GM21619 (cell line): ENCODE measurements around the gene CCNYL1.

ENCODE experiments used
- ATAC-seq: cut with Tn5 transposase; IDR thresholded peaks from one replicate; pipeline ENCODE4 v1.9.1; 2021; ENCODE audit not compliant: unreplicated experiment

Gene CCNYL1

DNA sequence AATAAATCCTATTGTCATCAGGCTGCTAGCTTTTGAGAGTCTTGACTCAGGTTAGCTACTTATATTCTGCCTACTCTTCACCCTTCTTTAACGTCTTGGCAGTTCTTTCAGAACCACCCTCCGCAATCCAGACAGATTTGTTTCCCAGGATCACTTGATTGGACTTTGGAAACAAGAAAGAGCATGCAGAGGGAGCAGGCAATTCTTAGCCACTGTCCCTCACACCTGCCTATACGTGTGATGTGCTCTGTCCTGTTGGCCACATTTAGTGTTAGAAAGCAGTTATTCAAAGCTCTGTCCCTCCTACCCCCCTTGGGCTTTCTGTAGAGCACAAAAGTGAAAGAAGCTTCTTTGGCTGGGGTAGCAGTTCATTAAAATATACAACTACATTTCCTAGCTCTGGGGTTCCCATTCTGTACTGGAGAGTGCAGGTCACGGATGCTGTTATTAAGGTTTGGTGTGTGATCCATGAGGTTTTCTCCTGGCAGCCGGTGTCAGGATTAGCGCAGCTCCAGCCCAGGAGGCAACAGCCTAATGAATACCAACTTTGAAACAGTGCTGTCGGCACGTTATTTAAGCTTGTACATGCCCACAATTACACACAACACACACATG is 52.0 kb downstream of the CCNYL1 start:
- ATAC-seq: no peak

DNA sequence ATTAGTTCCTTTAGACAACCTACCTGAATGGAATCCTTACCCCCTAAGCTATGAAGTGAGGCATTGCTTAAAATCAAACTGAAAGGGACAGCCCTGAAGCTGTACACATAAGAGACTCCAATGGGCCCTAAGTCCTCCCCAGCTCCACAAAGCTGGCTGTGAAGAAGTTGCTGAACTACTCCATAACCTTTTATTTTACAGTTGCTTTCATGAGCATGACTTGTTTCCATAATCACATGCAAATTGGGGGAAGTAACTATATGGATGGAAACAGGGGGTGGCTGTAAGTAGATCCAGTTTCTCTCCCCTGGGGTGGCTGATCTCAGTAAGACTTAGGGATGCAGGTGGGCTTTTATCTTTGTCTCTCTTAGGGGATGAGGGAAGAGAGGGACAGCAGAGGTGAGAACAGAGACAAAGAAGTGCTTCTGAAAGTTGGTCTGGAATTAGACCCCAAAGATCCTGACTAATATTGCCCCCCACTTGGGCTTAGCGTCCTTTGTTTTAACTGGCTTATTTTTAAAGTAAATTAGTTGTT is 52.7 kb downstream of the CCNYL1 start:
- ATAC-seq: no peak

DNA sequence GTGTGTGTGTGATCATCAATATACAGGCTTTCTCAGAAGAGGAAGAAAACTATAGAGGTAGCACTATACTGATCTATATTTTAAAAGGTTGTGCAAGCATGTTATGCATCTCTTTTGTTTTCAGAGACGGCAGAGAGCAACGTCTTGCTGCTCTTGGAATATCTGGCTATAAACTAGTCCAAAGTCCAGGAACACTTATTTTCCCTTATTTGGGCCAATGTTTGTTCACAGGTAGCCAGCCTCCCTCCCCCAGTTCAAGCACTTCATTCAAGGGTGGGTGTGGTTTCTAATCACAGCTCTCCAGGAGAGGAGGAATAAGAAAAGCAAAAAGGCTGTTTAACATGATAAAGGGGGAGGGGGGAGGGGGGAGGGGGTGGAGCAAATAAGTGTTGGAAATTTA is 54.1 kb downstream of the CCNYL1 start:
- ATAC-seq: no peak

DNA sequence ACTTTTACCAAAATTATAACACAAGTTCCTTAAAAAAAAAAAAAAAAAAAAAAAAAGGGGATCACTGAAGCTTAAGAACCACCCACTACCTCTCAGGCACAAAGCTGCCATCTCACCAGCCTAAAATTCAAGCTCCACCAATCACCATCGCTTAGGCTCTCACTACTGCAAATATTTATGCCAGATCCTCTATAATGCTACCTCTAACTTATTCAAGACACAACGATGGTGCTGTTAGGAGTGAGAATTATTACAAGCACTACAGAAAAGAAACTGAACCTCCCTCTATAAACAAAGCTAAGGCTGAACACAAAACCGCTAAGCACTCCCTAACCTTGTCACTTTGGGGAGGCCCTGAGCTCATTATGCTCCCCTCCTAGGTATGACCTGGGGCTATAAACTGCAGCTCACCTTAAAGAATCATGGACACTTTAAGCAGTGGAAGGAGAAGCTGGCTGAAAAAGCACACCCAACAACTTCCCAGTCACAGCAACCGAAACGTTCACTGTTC is 54.7 kb downstream of the CCNYL1 start:
- ATAC-seq: no peak

DNA sequence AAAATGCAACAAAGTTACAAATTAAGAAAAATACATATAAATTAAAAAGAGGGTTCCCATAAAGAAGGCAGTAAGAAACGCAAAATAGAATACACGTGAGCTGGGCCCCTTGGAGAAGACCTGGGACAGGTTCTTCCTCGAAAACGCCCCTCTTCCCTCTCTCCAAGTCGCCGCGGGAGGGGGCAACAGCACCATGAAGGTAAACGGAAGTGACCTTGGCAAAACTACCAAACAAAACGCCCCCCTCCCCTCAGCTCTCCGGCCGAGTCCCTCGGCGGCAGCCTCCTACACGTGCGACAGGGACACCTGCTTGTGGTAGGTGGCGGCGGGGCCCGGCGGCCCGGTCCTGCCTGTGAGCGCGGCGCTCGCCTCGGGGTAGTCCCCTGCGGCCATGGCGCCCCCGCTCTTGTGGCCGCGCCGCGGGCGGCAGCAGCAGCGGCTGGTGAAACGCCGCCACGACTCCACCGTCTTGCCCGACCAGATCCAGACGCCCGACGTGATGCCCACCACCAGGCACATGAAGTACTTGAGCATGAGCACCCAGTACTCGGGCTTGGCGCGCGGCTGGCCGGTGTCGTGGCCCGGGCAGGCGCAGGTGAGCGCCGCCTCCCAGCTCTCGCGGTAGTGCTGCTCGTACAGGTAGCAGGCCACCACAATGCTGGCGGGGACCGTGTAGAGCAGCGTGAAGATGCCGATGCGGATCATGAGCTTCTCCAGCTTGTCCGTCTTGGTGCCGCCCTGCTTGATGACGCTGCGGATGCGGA is 55.4 kb downstream of the CCNYL1 start:
- no peak for ATAC-seq

DNA sequence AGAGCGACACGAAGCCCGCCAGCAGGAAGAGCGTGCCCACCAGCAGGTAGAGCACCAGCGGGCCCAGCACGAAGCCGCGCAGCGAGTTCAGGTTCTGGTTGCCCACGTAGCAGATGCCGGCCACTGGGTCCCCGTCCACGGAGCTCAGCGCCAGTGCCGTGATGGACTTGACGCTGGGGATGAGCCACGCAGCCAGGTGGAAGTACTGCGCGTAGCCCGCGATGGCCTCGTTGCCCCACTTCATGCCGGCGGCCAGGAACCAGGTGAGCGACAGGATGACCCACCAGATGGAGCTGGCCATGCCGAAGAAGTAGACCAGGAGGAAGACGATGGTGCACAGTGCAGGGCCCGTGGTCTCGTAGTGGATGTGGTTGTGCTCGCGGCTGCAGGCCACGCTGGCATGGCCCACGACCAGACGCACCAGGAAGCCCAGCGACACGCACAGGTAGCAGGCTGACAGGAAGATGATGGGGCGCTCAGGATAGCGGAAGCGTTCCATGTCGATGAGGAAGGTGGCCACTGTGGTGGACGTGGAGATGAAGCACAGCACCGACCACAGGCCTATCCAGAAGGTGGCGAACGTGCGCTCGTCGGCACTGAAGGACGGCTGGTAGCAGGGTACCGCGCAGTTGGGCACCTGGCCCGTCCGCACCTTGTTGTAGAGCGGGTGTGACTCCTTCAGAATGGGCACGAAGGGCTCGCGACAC is 56.2 kb downstream of the CCNYL1 start:
- ATAC-seq: no peak

DNA sequence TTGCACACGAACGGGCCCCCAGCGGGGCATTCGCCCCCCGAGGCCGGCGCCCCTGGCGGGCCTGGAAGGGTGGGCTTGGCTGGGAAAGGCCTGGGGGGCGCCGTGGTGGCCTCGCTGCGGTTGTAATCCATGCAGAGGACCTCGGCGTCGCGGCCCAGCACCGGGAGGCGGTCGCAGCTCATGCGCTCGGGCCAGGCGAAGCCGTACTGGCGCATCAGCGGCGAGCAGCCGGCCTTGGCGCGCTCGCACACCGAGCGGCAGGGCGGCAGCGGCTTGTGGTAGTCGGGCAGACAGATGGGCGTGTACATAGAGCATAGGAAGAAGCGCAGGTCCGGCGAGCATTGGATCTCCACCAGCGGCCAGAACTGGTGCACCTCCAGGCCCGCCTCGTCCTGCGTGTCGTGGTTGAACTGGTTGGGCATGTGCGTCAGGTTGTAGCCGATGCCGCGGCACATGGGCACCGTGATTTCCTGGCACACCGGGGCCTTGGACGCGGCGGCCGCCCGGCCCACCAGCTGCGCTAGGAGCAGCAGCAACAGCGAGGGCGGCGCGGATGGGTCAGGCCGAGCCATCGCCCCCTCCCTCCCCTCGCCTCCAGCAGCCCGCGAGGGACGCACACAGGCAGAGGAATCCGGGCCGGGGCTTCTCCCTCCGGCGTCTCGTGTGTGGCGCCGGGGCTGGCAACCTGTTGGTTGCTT is 56.9 kb downstream of the CCNYL1 start:
- no peak for ATAC-seq

DNA sequence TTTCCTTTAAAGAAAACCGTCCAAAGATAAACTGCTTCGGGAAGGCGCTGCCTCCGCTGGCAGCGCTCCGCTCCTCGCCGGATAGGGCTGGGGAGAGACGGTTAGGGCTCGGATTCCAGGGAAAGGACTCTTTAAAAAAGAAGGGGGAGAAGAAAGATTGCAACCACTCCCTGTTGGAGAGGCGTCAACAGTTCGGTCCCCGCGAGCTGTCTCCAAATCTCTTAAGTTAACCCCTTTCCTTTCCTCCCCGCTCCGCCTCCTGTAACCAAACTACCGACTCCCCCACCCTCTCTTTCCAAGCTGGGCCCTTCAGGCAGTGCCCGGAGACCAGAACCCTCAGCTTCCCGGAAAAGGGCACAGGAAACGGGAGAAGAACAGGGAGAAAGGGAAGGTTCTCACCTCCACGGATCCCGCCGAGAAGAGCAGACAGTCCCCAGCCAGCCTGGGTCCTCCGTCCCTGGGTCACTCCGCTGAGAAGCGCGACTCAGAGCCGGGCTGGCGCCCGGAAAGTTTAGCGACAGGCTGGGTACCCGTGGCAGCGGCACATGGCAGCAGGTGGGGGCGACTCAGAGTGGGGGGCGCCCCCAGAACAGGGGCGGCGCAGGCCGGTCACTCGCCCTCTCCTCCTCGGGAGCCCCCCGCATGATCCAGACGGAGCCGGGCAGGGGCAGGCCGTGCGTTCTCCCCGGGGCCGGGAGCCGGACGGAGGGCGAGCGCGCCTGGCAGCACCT is 57.6 kb downstream of the CCNYL1 start:
- peak; percentile 11 for ATAC-seq

DNA sequence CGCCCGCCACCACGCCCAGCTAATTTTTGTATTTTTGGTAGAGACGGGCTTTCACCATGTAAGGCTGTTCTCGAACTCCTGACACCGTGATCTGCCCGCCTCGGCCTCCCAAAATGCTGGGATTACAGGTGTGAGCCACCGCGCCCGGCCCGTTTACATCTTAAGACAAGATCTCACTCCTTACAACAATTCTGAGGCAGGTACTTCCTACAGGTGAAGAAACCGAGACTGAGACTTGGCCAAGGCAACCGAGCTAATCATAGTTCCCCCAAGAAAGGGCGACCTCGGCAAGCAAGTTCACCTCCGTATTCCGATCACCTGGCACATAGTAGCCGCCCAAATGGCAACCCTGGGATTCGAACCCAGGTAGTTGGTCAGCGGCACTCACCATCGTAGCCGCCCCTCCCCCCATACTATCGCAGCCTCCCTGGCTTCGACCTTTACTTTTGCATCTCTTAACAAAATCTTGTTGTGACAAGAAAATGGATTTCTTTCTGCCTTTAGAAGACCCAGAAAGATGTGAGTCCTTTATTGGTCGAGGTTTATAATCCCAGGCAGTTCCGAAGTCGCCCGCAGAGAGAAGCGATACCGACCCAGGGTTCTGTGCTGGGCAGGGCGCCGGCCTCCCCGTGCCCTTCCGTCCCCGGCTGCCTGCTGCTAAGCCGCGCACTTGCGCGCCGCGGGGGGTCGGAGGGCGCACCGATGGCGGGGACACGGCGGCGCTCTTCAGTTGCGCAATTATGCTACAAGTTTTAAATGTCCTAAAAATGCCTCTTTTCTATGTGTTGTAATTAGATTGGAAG is 59.4 kb downstream of the CCNYL1 start:
- no peak for ATAC-seq

DNA sequence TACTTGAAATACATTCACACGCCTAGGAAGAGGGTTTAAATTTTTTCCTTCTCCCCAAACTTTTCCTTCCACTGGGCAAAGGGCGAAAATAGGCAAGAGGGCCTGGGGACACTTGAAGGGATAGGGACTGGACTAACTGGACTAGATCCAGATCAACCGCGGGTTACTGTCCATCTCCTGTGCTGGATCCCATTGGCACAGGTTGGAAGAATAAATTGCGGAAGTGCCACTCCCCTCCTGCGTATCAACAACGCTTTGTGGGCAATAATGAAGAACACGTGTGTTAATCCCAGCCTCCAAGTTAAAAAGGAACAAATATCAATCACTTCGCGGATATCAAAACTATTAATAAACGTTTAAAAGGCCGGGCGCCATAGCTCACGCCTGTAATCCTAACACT is 60.0 kb downstream of the CCNYL1 start:
- ATAC-seq: no peak

DNA sequence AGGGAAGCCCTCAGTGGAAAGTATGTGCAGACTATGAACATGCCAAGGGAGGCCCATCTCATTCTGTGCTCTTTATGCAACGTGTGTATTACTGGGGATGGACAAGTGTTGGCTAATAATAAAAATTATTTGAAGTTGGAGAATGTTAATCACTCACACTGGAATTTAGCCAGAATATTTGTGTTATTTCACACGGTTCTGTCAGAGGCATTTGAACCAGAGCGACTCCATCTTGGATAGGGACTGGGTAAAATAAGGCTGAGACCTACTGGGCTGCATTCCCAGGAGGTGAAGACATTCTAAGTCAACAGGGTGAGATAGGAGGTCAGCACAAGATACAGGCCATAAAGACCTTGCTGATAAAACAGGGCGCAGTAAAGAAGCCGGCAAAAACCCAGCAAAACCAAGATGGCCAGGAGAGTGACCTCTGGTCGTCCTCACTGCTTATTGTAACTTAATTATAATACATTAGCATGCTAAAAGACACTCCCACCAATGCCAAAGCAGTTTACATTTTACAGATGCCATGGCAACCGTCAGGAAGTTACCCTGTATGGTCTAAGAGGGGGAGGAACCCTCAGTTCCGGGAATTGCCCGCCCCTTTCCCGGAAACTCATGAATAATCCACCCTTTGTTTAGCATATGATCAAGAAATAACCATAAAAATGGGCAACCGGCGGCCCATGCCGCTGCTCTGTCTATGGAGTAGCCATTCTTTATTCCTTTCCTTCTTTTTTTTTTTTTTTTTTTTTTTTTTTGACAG is 60.8 kb downstream of the CCNYL1 start:
- no peak for ATAC-seq

DNA sequence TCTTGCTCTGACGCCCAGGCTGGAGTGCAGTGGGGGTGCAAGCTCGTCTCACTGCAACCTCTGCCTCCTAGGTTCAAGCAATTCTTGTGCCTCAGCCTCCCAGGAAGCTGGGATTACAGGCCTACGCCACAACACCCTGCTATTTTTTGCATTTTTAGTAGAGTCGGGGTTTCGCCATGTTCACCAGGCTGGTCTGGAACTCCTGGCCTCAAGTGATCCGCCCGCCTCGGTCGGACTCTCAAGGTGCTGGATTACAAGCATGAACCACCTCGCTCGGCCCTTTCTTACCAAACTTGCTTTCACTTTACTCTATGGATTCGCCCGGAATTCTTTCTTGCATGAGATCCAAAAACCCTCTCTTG is 61.4 kb downstream of the CCNYL1 start:
- ATAC-seq: no peak

DNA sequence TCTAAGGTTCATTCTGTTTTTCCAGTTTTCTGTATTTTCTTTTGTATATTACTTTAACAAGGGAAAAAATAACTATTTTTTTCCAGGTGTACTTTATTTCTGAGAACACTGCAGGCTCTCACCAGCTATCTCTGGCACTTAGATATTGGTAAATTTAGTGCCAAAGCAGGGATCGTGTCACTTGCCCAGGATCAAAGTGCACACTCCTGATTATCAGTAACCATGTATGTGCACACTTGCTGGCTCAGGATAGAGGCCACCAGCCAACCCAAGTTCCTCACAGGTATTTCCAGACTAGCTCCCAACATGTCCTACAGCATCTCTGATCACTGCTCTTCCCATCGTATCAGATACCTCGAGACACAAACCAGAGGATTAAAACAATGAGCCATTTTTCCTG is 64.0 kb downstream of the CCNYL1 start:
- no peak for ATAC-seq

DNA sequence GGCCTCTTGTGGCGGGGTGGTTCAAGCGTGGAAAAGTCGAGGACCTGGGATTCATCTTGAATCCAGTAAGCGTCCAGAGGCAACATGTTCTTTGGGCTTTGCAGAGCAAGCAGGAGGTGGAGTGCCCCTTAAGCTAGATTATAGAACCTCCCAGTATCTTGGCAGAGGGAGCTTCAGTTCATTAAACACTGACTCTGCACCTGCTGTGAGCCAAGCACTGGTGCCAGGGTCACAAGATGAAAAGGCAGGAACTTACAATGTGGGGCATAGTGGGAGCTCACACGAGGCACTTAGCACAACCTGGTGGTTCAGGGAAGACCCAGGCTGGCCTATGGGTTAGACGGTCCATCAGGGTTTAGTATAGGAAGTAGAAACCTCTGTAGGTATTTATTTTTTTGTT is 65.7 kb downstream of the CCNYL1 start:
- ATAC-seq: no peak

DNA sequence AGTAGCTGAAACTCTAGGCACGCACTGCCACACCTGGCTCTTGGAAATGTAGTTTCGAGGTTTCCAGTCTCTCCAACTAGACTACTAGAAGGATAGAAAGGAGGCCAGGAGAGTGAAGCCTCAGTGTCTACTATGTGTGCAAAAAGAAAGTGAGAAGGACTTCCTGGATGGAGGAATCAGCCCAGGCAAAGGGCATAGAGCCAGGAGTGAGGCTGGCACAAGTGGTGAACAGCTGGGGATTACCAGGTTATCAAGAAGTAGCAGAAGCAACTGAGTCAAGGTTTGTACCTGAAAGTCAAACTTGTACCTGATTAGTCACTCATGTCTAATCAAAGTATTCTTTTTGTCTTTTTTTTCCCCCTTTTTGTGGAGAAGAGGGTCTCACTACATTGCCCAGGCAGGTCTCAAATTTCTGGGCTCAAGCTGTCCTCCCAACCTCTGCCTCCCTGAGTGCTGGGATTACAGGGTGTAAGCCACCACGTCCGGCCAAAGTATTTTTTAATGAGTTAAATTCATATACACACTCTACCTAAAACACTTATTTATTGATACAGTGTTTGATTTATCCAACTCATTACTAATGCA is 67.0 kb downstream of the CCNYL1 start:
- ATAC-seq: no peak

DNA sequence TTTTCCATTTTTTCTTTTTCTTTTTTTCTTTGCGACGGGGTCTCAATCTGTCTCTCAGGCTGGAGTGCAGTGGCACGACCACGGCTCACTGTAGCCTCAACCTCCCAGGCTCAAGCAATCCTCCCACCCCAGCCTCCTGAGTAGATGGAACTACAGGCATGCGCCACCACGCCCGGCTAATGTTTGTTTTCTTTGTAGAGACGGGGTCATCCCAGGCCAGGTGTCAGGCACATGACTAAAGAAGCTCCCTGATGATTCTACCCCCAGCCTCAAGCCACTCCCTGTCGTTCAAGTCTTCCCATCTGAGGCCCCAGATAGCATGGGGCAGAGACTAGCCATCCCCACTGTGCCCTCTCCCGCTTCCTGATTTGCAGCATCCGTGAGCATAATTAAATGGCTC is 68.1 kb downstream of the CCNYL1 start:
- no peak for ATAC-seq

DNA sequence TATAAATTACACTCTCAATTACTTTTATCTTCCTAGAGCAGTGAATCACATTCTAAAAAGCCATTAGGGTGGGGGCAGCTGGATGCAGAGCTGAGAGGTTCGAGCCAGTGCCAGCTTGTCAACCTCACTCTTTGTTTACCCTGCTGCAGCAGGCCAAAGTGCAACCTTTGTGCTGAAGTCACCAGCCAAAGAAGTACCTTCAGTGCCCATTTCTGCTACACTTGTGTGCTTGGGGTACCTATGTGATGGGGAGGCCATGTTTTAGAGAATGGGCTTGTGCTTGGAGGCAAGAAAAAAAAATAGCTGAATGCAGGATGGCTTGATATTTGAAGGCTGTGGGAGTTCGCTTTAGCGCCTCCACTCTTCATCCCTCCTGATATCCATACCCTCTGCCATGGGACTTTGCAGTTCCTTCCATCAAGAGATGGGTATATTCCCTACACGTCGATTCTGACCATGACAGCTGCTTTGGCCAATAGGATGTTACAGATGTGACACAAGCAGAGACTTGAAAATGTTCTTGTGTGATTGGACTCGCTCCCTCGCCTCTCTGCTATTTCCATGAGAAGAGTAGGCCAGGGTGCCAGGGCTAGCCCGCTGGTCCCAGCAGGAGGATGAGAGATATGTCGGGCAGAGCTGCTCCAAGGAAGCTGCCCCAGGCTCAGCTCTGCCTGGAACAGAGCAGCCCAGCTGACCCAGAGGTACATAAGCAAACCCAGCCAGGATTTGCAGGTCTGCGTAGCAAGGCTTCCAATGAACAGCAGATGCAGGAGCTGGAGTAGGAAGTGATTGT is 71.0 kb downstream of the CCNYL1 start:
- no peak for ATAC-seq

DNA sequence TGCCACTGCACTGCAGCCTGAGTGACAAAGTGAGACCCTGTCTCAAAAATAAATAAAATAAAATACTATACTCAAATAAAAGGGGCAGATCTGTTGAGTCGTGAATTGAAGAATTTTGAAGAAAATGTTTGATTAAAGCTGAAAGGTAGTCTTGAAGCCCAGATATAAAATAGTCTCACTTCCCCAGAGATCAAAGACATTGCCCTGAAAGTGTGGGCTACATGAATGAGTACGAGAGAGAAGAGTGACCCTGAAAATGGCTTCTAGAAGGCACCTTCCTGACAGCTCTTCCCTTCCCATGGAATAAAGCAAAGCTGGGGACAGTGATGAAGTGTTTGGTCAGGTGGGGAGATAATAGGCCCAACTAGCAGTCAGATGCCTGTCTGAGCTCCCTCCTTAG is 72.1 kb downstream of the CCNYL1 start:
- no peak for ATAC-seq
